ENCODE results near the gene CACNA1I.

Gene CACNA1I

DNA sequence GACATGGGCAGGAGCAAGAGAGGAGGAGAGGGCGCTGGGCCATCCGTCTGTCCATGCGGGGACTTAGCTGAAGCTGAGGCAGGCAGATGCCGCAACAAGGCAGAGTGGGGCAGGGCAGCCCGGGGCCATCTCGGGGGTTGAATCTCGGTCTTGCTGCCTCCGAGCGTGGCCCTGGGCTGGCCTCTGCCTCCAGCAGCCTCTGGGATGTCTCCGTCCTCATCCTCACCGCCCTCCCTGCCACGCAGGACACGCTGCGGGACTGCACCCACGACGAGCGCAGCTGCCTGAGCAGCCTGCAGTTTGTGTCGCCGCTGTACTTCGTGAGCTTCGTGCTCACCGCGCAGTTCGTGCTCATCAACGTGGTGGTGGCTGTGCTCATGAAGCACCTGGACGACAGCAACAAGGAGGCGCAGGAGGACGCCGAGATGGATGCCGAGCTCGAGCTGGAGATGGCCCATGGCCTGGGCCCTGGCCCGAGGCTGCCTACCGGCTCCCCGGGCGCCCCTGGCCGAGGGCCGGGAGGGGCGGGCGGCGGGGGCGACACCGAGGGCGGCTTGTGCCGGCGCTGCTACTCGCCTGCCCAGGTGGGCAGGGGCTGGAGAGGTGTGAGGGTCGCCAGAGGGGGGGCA lies 108.4 kb downstream of the CACNA1I start:
- DNase-seq: no peak

DNA sequence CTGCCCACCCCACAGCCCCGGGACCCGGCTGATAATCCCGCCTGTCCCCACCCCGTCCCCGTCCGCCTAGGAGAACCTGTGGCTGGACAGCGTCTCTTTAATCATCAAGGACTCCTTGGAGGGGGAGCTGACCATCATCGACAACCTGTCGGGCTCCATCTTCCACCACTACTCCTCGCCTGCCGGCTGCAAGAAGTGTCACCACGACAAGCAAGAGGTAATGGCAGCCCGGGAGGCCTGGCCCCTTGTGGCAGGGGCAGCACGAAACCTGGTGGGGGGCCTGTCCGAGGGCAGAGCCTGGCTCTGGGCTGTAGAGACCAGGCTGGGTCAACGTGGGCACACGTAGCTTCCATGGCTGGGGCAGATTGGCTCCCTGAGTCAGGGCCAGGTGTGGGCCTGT lies 109.1 kb downstream of the CACNA1I start:
- DNase-seq: no peak

DNA sequence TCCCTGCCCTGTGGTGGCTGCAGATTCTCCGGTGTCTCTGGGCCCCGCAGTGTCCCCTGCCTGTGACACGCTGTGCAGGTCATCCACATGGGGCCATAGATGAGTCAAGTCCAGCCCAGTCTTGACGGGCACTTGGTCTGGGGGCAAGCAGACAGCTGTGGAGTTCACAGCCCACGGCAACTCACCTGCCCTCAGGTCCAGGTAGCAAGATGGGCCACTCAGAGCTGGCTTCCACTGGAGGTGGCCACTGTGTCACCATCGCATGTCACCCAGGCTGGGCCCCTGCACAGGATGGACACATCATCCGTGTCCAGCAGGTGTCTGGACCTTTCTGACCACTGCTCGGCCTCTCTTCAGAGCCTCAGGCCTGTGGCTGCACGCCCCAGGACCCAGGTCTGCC lies 109.9 kb downstream of the CACNA1I start:
- no peak for DNase-seq

DNA sequence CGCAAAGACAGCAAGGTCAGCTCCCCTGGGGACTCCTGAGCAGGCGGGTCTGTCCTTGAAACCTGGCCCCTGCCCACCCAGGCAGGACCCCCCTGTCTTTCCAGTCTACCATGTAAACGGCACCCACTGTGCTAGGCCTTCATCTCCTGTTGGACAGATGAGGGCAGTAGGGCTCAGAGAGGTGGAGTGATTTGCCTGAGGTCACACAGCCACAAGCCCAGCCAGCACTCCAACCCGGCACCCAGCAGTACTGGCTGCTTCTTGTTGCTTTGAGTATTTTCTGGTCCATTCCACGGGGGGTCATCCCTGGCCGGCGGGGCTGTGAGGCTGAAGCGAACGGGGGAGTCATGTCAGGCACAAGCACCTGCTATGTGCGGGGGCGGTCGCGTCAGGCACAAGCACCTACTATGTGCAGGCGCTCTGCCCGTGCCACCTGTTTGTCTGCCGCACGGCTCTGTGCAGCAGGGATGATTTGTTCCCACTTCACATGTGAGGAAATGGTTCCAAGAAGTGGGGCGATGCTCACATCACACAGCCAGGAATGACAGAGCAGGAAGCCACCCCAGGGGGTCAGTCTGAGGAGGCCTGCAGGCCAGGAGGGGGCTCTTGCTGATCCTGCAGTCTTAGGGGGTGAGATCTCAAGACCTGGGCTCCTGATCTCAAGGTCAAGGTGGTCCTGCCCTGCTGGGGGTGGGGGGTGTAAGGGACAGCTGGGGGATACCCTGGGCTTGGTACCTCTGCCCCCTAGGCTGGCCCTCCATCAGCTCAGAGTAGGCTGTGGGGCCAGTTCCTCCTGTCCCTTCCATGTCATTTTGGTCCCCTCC lies 110.7 kb downstream of the CACNA1I start:
- no peak for DNase-seq

DNA sequence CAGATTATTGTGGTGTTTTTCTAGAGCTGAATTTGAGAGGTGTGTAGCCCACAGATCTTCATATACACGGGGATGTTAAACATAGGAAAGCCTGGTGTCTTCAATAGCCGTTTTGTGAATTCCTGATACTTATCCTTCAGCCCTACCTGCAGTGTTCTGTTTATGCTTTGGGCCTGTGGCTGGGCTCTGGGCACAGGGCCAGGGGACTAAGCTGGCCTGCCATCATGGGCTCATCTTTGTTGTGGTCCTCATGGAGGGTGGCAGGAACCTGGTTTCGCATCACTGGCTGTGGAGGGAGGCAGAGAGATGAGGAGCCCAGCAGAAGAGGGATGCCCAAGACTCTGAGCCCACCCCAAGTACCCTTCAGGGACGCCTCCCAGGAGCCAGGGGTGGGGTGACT lies 112.4 kb downstream of the CACNA1I start:
- no peak for DNase-seq

DNA sequence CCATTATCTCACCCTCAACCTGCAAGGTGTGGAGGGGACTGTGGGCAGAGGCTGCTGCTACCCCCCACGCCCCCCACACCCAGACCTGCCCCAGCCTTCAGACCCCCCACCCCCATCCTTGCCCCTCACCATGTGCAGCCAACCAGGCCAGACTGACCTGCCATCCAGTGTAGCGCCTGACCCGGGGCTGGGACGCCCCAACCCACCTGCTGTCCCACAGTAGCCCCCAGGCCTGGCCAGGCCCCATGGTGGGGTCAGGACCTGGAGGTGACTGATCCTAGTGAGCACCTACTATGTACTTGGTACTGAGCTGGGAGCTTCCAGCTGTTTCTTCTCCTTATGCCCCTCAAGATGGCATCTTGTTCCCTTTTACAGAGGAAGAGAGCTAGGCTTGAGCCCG lies 113.1 kb downstream of the CACNA1I start:
- DNase-seq: no peak

DNA sequence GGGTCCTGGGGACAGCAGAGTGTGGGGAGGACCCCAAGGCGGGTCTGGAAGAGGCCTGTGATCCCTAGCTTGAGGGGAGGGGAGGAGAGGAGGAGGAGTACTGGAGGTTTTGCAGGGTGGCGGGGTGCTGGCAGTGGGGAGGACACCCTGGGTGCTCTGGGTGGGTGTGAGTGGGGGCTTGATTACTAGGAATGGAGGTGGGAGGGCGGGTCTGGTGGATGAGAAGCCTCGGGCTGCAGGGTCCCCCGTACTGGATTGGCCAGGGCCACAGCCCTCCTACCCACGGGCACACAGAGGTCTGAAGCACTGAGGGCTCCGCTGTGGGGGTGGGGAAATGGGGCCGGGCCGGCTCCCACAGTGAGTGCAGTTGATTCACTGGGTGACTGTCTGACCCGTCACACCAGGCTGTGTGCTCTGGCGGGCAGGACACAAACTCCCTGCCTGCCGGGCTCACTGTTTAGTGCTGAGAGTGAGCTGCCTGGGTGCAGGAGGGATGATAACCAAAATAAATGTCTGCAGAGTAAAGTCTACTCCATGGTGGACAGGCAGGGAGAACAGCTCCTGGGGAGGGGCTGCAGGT lies 114.2 kb downstream of the CACNA1I start:
- DNase-seq: no peak

DNA sequence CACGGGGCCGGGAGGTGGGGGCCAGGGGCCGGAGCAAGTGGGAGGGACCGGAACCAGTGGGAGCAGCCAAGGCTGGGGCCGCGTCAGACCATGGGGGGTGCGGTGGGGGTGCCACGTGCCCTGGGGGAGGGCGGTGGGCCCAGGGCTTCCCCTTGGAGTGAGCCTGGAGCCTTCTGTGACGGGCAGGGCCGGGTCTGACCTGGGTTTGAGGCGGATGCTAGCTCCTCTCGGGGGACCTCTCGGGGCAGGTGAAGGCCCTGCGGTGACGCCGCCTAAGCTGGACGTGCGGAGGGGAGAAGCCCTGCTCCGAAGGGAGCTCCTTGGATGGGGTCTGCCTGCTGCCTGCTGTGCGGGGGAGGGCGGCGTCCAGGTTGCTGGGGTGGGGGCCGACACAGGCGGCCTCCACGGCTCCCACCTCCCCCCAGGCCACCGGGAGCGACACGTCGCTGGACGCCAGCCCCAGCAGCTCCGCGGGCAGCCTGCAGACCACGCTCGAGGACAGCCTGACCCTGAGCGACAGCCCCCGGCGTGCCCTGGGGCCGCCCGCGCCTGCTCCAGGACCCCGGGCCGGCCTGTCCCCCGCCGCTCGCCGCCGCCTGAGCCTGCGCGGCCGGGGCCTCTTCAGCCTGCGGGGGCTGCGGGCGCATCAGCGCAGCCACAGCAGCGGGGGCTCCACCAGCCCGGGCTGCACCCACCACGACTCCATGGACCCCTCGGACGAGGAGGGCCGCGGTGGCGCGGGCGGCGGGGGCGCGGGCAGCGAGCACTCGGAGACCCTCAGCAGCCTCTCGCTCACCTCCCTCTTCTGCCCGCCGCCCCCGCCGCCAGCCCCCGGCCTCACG lies 115.0 kb downstream of the CACNA1I start:
- DNase-seq: no peak

DNA sequence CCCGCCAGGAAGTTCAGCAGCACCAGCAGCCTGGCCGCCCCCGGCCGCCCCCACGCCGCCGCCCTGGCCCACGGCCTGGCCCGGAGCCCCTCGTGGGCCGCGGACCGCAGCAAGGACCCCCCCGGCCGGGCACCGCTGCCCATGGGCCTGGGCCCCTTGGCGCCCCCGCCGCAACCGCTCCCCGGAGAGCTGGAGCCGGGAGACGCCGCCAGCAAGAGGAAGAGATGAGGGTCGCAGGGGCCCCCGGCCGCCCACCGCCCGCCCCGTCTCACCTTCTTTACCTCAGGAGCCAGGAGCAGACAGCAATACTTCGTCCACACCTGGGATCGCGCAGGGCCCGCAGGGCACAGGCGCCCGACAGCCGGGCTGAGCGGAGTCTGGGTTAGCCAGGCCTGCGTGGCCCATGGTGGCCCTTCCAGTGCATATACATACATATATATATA lies 115.6 kb downstream of the CACNA1I start:
- DNase-seq: no peak

DNA sequence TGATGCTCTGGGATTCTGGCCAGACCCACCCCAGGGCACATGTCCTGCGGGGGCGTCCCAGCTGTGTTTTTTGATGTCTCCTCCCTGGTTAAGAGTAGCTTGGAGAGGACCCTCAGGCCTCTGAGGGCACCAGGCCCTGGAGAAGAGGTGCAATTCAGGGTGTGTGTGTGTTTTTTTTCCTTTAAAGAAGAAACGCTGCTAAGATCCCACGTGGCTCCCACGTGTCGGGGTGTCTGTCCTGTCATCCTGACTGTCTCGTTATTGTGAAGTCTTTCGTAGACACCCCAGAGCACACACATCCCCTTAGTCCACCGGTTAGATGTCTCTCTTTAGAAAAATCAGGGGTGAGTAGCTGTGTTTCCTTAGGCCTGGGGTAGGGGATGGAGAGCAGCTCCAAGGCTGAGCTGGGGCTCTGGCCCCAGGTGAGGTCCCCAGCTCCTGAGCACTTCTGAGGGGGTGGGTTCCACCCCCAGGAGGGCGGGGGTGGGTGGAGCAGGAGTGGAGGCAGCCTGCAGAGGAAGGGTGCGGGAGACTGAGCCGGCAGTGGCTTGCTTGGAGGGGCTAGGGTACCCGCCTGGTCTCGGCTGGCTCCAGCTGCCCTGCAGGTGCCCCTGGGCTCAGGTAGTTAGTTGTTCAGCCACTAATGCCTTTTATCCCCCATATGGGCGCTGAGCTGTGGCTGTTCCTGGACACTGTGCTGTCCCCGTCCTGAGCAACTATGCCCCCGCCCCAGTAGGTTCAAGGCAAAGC lies 116.4 kb downstream of the CACNA1I start:
- no peak for DNase-seq

DNA sequence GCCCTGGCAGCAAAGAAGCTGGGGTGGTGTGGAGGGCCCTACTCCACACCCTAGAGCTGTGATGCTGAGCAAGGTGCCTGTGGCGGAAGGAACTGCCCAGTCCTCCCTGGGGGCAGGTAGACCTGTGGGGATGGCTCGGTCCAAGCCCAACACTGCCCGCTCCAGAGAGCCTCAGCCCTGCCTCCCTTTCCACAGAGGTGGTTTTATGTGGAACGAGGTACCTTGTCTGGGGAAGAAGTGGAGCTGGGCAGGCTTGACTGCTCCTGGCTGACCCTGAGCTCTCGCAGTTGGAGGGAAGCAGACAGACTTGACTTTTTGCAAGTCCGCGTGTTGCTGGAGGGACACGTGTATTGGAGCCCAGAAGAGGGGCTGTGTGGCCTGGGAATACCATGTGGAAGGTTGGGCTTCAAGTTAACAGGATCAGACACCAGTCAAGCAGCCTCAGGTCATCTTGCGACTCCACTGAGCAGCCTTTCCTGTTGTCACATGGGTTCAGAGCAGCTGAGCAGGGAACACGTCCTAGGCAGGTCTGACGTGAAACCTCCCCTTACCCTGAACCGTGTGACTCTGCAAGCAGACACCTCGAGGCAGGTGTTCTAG lies 117.7 kb downstream of the CACNA1I start:
- DNase-seq: no peak

DNA sequence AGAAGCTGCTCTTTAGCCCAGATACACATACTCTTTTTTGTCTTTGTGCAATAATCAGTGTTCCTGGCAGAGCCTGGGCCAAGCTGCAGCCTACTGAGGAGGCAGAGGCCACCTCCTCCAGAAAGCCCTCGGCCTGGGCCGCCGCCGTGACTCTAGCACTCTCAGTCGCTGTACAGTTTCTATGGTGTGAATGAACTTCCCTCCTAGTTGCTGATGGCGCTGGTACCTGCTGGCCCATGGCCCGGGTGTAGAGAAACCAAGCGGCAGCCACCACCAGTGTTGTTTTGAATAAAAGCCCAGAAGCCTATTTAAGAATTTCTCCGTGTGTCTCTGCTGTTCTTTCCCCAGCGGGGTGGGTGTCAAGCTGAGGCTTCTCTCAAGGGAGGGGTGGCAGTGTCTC lies 118.9 kb downstream of the CACNA1I start:
- no peak for DNase-seq

DNA sequence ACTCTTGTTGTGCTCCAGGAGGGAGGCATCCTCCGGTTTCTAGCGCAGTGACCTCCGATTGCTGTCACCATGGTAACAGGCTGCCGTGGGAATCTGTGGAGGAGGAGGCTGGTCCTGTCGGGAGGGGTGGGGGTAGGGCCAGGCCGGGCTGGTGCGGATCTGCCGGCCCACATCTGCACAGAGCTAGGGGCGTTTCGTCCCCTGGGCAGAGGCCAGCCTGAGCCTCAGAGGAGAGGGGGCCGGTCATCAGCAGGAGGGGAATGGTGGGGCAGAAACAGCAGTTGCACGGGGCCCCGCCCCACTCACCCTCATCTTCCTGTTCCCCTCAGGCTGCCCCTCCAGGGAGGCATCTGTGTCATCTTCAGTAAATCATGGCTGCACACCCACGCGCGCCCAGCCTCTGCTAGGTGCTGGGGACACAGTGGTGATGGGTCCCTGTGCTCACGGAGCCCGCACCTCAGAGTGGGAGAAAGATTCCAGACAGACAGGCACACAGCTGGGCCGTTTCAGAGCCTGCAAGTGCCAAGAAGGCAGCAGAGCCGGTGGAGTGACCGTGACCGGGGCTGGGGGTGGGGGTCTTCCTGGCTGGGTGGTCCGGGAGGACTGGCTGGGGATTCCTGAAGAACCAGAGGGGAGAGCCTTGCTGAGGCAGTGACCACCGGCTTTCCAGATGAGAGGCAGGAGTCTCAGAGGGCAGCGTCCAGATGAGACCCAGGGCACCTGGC lies 120.5 kb downstream of the CACNA1I start:
- DNase-seq: no peak

DNA sequence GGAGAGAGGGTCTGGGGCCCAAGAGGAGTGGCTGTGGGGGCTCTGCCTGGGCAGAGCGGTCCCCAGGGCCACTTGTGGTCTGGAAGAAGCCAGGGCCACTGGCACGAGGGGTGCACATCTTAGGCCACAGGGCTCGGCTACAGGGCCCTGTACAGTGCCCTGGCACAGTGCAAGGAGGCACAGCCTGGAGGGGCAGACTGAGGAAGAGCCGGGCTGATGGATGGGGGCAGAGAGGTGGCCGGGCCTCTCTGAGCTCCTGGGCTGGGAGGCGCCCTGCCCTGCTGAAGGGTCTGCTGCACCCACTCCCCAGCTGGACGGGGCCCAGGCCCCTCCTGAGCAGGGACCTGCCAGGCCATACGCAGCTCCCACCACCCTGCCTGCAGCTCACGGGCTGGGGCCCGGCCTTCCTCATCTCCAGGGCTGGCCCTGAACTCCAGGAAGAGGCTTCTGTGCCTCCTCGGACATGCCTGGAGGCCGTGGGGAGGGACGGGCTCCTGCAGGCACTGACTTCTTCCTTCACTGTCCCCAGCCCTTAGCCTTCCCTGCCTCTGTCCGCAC lies 123.5 kb downstream of the CACNA1I start:
- no peak for DNase-seq

DNA sequence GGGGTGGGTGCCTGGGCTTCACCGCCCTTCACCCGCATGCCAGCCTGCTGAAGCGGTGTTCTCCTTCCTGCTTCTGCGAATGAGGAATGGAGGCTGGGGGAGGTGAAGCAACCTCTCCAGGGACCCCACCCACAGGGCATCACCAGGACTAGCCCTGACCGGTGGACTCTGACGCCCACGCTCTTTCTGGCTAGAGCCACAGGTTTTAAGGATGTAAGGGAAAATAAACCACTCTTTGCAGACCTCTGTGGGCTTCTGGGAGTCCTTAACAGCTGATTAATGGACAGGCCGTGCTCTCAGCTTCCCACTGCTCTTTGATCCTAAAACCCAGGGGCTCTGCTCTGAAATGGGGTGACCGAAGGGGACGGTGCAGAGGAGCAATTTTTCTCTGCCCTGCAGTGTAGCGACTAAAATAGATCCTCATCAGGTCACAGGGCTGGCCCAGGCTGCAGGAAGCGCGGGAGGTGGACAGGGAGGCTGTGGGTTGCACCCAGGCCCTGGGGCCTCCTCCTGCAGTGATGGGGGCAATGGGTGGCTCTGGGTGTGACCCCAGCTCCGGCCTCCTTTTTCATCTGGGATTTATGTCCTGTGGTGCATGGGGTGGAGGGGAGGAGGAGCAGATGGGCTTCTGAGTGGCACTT lies 127.4 kb downstream of the CACNA1I start:
- DNase-seq: no peak

DNA sequence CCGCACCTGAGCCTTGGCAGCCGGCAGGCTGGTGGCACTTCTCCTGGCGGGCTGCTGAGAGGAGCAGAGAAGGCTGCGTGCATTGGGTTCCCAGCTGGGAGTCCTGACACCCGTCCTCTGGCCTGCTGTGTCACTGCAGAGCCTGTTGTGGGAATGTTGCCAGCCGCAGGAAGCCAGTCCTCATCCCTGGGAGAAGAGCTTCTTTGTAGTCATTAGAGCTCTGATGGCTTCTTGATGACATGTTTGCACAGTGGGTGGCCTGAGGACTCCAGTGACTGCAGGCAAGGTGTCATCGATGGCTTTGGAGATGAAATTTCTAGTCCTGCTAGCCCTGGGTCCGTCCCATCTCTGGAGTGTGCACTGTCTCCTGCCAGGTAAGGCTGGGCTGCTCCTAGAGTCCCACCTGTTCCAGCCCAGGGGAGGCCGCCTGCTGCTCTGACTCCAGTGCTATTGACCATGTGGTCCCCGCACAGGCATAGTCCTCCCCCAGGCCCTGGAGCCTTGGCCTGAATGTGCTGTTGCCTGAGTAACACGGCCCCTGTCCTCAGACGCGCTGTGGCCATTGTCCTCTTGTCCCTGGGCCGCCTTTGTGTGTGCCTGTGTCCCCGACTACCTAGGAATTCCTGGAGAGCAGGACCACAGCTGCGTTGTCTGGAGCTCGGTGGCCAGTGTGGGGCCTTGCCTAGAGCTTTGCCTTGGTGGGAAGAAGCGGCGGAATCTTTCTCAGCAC lies 129.2 kb downstream of the CACNA1I start:
- DNase-seq: no peak

DNA sequence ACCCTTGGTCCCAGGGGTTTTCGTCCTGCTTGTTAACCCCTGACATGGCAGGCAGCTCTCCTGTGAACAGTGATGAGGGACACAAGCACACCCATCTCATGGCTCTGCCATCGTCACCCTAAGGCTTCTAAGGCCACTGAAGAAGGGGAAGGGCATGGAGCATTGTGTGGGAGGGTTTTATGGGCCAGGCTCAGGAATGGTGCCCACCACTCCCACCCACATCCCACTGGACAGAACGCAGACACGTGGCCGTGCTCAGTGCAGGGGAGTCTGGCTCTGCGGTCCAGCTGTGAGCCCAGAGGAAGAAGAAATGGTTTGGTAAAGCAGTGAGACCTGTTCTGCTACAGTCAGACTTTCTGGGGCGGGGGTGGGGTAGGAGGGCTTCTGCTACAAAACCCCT lies 130.0 kb downstream of the CACNA1I start:
- DNase-seq: no peak

DNA sequence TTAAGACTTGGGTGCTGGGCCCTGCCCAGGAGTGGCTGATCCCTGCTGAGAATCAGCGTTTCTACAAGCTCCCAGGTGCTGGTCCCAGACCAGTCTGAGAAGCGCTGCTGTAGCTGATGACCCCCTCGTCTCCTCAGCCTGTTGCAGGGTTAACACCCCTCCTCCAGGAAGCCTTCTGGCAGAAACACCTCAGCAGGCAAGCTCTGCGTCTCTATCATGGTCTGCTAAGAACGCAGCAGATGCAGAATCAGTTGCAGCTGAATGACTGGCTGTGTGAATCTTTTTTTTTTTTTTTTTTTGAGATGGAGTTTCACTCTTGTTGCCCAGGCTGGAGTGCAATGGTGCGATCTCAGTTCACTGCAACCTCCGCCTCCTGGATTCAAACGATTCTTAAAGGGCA lies 132.5 kb downstream of the CACNA1I start:
- DNase-seq: no peak

DNA sequence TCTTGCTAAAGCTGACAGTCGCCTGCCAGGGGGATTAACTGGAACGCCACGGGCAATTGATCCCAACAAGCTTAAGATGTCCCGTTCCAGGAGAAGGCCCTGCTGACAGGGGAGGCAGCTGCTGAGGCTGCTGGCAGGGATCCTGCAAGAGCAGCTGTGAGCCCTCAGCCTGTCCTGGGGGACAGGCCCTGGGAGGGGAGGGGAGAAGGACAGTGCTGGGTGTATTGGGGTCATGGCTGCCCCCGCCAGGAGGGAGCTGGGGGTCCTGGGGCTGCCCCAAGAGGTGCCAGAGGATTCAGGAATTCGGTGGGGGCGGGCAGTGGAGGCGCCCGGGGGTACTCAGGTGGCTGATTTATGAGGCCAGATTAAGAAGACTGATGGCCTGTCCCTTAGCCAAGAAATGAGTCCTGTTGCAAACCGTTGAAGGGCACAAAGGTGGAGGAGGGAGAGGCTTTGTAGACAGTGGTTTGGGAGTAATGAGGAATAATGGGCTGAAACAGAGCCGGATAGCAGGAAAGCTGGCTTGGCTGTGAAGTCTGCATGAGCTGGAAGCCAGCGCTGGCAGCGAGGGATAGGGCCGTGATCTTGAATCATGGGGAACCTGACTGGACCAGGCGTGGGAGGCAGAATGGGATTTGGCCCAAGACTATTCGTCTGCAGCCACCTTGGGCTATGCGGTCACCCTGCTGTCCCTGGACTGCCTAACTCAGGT lies 133.5 kb downstream of the CACNA1I start:
- DNase-seq: peak; percentile 85

Measured in right hindlimb (tissue), 1 donor.